H1 (cell line): ENCODE measurements around the gene CFH. TPM values are rescaled to one million over a fixed set of nuclear protein-coding genes. Genes with fewer than 3 reads are reported as not detected.

Experiments
- GTF2F1 ChIP-seq: IDR thresholded peaks from 2 replicates; pipeline ENCODE4 v1.6.1; 2012; ENCODE audit warnings: low read depth, low read length, improper control_type of control experiment, borderline replicate concordance
- POLR2A ChIP-seq, 2 experiments: IDR thresholded peaks; 1 replicate in 1 of 2; 2 replicates in 1 of 2; pipeline ENCODE4 v1.6.1; 2011; ENCODE audit warnings: low read depth in 2 of 2, low read length in 2 of 2, mild to moderate bottlenecking in 2 of 2; ENCODE audit errors: control extremely low read depth in 1 of 2
- RNF2 ChIP-seq: fragments of 200-900, 300-1000 bp; sonication (generic); IDR thresholded peaks from 2 replicates; pipeline ENCODE4 v1.7.1; 2016; ENCODE audit warnings: borderline replicate concordance, low read depth, mild to moderate bottlenecking, antibody characterized with exemption, low read length; ENCODE audit not compliant: poor library complexity, severe bottlenecking; ENCODE audit errors: missing control alignments
- SAP30 ChIP-seq: fragments of 300-600 bp; sonication (generic); IDR thresholded peaks from 2 replicates; pipeline ENCODE4 v1.7.1; 2012; ENCODE audit warnings: low read length, moderate library complexity, mild to moderate bottlenecking, inconsistent platforms; ENCODE audit not compliant: insufficient read depth, insufficient replicate concordance
- polyA plus RNA-seq, 7 experiments: library from polyadenylated mRNA; depleted of rRNA in 3 of 7; stranded (reverse) in 5 of 7; unstranded in 2 of 7; fragments of >200 nt in 5 of 7; fragments of 200-250 nt in 2 of 7; gene quantifications; 1 replicate in 5 of 7; 2 replicates in 1 of 7; 4 replicates in 1 of 7; pipeline versions ENCODE4 v1.2.1 to v1.2.3, GENCODE V29; 2011 to 2013; ENCODE audit warnings: missing spikeins in 2 of 7, mixed read lengths in 2 of 7
- total RNA-seq: library from RNA; stranded (reverse); fragmentation: NEBNext Ultra II Directional; extraction: Animal tissue kit (Norgen Biotek cat#: 25700); gene quantifications from 2 replicates; pipeline ENCODE4 v1.2.1, GENCODE V29; 2021
- TF ChIP-seq, protein P1 (sequence below): IDR thresholded peaks from 2 replicates; pipeline ENCODE4 v1.6.1; 2011; ENCODE audit warnings: low read depth, mild to moderate bottlenecking, low read length; ENCODE audit not compliant: insufficient read depth

The CFH gene
- total and polyA plus RNA-seq, 2 of the 8 experiments (the other 6 are each of a cell fraction or from before 2014, with no cell fraction given), result not detected

DNA sequence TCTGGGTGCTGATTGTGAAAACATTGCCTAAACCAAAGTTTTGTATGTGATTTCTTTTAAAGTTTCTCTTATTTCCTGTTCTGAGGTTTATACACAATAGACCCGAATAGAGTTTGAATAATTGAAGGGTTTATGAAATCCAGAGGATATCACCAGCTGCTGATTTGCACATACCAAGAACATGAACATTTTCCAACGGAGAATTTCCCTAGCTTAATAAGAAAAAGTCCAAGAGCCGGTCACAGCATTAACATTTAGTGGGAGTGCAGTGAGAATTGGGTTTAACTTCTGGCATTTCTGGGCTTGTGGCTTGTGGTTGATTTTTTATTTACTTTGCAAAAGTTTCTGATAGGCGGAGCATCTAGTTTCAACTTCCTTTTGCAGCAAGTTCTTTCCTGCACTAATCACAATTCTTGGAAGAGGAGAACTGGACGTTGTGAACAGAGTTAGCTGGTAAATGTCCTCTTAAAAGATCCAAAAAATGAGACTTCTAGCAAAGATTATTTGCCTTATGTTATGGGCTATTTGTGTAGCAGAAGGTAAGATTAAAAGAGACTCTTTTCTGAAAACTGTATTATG is at the start of gene CFH (continued):
- TF ChIP-seq SAP30 (no peak), GTF2F1 (no peak), RNF2 (no peak), POLR2A (IDR thresholded peaks at IDR 0.05; ENCODE audit: control extremely low read depth in 1 of 2, low read depth in 2 of 2, low read length in 2 of 2) (no peak)
- TF ChIP-seq, protein P1, sequence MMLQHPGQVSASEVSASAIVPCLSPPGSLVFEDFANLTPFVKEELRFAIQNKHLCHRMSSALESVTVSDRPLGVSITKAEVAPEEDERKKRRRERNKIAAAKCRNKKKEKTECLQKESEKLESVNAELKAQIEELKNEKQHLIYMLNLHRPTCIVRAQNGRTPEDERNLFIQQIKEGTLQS, result no peak
